GM21447 (cell line): ENCODE data around the gene OR4D1.
"Not testable (repeated sequence)": the region's sequence is repeated elsewhere in the genome, so short reads cannot be mapped to it uniquely, and the experiment has no call there.

Source experiments
- ATAC-seq: cut with Tn5 transposase; IDR thresholded peaks from one replicate; pipeline ENCODE4 v1.9.1; 2021; ENCODE audit not compliant: unreplicated experiment

Gene OR4D1

GRCh38 chr17:58147930-58148434 lies at the start of gene OR4D1:
TSS of gene OR4D1 (plus strand) at chr17:58148384. CDS start at chr17:58155154, 6,770 bp downstream.
- no peak for ATAC-seq

DNA sequence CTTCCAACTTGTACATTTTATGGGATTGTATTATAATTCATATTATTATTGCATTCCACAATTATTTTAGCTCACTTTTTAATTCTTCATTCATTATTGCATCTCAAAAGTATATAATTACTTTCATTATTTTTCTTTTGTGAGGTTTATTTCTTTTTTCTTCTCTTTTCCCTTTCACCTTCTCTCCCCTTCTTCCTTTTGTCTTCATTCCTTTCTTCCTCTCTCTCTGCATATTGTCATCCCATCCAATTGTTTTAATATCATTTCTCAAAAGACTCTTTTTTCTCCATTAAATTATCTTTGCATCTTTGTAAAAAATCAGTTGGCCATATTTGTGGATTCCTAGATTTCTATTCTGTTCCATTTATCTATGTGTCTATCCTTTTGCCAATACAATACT lies 47.7 kb upstream of the OR4D1 start:
- ATAC-seq = no peak

- ATAC-seq = not testable (repeated sequence)
These were observed 46.3 kb upstream of the OR4D1 start for GRCh38 chr17:58101898-58102297.

- no peak for ATAC-seq
These were observed 43.1 kb upstream of the OR4D1 start for GRCh38 chr17:58105093-58105492.

- ATAC-seq = no peak
These were observed 40.9 kb upstream of the OR4D1 start for GRCh38 chr17:58107306-58107705.

GRCh38 chr17:58109197-58109596 lies 39.0 kb upstream of the OR4D1 start:
- ATAC-seq = no peak

DNA sequence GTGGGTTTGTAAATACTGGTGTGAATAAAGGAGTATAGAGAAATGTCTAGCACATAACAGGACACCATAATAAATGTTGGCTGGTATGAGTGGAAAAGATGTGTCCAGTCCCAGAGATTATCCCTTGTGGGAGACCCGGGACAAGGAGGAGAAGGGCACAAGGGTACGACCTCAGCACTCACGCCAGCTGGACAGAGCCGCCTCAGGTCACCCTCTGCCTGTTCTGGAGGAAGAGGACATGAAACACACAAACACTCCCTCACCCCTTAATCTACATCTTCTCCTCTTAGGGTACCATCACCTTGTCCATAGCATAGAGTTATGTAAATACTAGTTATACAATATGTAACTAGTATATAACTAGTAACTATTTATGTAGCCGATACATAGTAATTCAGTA lies 38.2 kb upstream of the OR4D1 start:
- no peak for ATAC-seq

- no peak for ATAC-seq
These were observed 36.5 kb upstream of the OR4D1 start for GRCh38 chr17:58111676-58112075.

- no peak for ATAC-seq
These were observed 35.1 kb upstream of the OR4D1 start for GRCh38 chr17:58112970-58113631.

- no peak for ATAC-seq
These were observed 34.2 kb upstream of the OR4D1 start for GRCh38 chr17:58113947-58114346.

DNA sequence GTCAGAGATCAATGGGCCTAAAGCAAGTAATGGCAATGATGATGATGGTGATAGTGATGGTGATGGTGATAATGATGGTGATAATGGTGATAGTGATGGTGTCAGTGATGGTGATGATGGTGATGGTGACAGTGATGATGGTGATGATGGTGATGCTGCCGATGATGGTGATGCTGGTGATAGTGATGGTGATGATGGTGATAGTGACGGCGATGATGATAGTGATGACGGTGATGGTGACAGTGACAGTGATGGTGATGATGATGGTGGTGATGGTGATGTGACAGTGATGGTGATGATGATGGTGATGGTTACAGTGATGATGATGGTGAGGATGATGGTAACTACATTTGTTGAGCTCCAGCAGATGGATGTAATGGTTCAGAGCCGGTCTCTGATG lies 30.8 kb upstream of the OR4D1 start:
- ATAC-seq = no peak

- no peak for ATAC-seq
These were observed 28.7 kb upstream of the OR4D1 start for GRCh38 chr17:58119491-58119890.

DNA sequence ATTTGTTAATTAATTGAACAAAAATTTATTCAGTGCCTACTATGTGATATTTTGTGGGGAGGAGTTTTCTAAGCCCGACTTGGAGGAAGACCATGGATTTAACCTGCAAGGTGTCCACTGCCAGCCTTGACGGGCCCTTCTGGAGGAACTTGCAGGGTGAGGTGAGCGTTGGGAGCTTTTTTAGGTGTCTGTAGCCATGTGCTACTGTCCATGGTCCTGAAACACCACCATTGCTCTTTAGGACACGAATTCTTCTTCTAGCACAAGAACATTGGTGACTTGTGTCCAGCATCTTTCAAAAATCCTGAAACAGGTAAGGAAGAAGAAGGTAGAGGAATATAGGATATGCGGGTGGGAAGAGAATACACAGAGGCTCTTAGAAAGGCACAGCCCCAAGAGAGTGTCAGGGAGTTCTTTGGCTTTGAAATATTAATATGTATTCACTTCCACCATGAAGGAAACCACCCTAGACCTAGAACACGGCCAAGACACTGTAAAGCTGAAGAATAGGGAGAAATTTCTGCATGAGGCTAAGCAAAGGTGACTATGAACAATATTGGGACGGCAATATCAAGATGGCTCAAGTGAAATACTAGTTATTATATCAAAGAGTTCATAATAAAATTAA lies 27.9 kb upstream of the OR4D1 start:
- ATAC-seq = no peak

GRCh38 chr17:58121925-58122324 lies 26.3 kb upstream of the OR4D1 start:
- no peak for ATAC-seq

GRCh38 chr17:58127846-58128245 lies 20.3 kb upstream of the OR4D1 start:
- ATAC-seq = no peak

DNA sequence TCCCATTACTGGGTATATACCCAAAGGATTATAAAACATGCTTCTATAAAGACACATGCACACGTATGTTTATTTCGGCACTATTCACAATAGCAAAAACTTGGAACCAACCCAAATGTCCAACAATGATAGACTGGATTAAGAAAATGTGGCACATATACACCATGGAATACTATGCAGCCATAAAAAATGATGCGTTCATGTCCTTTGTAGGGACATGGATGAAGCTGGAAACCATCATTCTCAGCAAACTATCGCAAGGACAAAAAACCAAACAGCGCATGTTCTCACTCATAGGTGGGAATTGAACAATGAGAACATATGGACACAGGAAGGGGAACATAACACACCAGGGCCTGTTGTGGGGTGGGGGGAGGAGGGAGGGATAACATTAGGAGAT lies 15.5 kb upstream of the OR4D1 start:
- not testable (repeated sequence) for ATAC-seq

DNA sequence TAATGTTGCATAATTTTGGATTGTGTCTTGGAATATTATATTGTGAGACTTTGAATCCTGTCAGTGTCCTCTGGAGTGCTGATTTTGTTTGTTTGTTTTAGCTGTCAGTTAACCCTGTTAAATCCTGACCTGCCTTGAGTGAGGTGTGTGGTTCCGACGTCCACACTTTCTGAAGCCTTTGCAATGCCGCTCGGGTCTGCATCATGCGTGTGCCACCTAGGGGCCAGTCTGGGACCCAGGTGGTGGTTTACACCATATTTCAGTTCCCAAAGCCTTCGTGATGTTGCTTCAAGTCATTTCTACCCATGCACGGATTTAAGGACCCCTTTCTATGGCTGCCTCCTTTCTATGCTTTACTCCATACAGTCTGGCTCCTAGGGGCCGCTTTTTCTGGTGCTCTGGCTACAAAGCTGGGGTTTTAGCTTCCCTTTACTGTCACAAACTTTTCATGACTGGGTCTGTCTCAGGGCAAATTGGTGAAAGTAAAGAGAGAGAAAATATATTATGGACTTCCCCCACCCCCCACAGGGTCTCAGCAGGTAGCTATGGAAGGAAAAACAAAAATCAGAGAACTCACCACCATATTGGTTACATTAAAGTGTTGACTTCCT lies 11.4 kb upstream of the OR4D1 start:
- ATAC-seq = no peak

DNA sequence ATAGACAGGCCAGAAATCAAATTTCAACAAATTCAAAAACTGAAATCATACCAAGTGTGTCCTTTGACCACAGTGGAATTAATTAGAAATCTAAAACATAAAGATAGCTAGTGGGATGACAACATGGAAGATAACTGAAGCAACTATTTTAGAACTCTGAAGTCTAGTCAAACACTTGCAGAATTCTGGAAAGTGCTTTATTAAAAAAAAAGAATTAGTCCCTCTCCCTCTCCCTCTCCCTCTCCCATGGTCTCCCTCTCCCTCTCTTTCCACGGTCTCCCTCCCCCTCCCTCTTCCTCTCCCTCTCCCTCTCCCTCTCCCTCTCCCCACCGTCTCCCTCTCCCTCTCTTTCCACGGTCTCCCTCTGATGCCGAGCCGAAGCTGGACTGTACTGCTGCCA lies 6.7 kb upstream of the OR4D1 start:
- no peak for ATAC-seq

DNA sequence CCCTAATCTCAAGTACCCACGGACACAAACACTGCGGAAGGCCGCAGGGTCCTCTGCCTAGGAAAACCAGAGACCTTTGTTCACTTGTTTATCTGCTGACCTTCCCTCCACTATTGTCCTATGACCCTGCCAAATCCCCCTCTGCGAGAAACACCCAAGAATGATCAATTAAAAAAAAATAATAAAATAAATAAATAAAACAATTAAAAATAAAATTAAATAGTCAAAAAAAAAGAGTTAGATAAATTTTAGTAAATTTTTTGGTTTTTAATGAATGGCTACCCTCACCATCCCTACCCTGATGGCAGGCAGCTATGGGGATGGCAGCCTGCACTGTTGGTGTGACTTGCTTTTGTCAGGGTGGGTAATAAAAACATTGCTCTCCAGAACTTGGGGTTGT lies 4.8 kb upstream of the OR4D1 start:
- not testable (repeated sequence) for ATAC-seq

- no peak for ATAC-seq
These were observed 3.4 kb upstream of the OR4D1 start for GRCh38 chr17:58144801-58145200.

DNA sequence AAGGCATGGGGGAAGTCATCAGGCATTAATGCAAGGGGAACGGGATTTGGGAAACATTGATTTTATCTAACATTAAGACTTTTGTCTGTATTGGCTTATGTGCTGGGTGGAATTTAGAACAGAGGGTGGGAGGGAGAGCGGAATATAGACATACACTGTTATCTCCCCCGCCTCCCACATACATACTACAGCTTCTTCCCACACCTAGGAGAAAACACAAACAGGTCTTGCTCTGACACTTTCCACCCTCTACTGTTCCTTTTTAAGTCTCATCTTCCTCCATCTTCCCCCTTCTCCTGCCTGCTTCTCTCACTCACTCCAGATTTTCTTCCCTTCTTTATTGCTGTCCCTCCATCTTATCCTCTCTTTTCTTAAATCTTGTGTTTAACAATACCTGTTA lies 425 bp downstream of the OR4D1 start:
- no peak for ATAC-seq

DNA sequence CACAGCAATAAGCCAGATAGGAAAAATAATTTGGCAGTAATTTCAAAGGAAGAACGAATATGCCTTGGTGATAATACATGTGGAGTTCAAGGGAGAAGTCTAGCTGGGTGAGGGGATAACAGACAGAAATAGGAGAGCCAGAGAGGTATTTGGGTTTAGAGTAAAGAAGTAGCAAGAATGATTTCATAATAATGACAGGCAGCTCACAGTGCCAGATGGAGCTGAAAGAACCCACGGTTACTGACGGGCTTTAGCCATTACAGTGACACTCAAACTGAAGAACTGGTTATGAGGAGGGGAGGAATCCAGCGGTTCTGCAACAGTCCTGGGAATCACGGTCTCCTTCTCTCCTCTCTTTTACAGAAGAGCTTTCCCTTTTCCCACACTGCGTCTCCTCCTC lies 2.2 kb downstream of the OR4D1 start:
- no peak for ATAC-seq
